Stimulated activated CD8-positive, alpha-beta memory T cell treated with anti-CD3 and anti-CD28 coated beads, Interleukin-7, amount 100 ng/mL, for 1 hour (primary cell): ENCODE measurements around the gene SGTA.
"Not testable (repeated sequence)": the region's sequence is repeated elsewhere in the genome, so short reads cannot be mapped to it uniquely, and the experiment has no call there.

Experiments
- DNase-seq, 2 donors: peaks; one replicate each; pipeline ENCODE4 v3.0.0-alpha.2; 2020; ENCODE audit warnings: low read depth in 2 of 2

SGTA gene

GRCh38 chr19:2795827-2796658 is 13.0 kb upstream of the SGTA start:
- no peak for DNase-seq

- DNase-seq = no peak
These were observed 10.5 kb upstream of the SGTA start for GRCh38 chr19:2793577-2793976.

DNA sequence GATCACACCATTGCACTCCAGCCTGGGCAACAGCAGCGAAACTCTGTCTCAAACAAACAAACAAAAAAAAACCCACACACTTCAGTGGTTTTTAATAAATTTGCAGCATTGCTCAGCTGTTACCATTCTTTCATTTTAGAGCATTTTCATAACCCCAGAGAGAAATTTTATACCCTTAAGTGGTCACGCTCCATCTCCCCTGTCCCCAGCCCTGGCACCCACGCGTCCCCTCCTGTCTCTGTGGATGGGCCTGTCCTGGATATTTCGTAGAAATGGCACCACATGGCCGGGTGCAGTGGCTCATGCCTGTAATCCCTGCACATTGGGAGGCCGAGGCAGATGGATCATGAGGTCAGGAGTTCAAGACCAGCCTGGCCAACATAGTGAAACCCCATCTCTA is 10.1 kb upstream of the SGTA start:
- no peak for DNase-seq

- not testable (repeated sequence) for DNase-seq
These were observed 9.6 kb upstream of the SGTA start for GRCh38 chr19:2792666-2793065.

DNA sequence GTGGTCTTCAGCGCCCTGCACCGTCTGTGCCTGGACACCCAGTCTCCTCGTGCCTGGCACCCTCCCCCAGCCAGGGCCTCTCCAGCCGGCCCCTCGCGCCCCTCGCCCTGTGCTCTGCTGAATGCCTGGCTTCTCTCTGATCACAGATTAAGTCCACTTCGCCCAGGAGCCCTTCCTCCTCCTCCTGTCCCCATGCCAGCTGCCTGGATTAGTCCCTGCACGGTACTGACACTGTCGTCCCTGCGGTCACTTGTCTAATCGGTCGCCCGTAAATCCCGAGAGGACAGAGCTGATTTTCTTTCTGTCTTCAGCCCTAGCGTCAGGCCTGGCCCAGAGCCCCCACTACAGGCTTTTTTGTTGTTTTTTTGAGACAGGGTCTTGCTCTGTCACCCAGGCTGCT is 8.8 kb upstream of the SGTA start:
- no peak for DNase-seq

DNA sequence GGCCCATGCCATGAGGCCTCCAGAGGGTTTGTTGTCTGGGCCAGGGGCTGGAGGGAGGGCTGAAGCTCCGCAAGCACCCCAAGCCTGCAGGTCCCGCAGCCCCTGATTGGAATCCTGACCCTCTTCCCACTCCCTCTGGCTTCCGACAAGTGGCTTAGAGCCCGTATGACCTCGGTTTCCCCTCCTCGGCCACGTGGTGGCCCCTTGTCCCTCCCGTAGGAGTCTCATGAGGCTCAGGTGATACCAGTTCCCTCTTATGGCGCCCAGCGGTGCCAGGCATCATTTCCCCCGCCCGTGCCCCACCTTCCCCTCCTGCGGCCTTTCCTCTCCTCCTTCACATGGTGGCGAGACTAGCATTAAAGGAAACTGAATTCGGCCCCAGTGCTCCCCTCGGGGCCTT is 8.4 kb upstream of the SGTA start:
- no peak for DNase-seq

DNA sequence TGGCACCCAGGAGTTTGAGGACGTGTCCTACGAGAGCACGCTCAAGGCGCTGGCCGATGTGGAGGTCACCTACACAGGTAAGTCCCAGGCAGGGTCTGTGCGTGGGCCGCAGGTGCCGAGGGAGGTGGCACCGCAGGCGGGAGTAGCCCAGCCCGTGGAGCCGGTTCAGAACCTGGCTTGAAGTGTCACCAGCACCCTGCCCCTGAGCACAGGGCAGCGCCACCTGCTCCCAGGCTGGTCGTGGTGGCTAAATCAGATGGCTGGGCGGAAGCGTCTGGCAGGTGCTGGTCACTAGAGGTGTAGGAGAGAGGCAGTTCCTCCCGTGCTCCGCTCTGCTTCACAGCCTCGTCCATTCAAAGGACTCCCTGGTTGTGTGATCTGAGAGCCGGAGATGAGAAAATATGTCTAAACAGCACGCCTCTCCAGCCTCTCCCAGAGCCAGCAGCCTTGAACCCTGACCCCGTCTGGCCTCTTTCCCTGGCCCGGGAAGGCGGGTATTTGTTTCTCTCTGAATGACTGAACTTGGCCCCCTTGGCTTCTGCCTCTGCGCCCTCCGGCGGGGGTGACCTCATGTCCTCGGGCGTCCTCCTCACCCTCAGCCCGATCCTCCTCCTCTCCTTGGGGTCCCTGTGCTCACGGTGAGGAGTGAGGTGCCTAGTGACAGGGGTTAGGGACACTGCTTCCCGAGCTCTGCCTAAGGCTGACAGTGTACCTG is 7.6 kb upstream of the SGTA start:
- no peak for DNase-seq

- DNase-seq = no peak
These were observed 7.1 kb upstream of the SGTA start for GRCh38 chr19:2790194-2790556.

DNA sequence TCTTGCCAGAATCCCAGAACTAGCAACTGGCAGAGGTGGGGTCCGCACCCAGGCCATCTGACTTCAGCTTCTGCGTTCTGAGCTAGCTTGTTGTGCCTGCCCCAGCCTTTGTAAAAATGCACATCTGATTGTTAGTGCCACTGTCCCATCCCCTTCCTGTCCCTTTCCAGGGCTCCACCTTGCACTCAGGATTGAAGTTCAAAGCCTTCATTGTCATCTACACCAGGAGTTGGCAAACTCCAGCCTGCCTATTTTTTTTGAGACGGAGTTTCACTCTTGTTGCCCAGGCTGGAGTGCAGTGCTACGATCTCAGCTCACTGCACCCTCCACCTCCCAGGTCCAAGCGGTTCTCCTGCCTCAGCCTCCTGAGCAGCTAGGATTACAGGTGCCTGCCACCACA is 5.2 kb upstream of the SGTA start:
- no peak for DNase-seq

DNA sequence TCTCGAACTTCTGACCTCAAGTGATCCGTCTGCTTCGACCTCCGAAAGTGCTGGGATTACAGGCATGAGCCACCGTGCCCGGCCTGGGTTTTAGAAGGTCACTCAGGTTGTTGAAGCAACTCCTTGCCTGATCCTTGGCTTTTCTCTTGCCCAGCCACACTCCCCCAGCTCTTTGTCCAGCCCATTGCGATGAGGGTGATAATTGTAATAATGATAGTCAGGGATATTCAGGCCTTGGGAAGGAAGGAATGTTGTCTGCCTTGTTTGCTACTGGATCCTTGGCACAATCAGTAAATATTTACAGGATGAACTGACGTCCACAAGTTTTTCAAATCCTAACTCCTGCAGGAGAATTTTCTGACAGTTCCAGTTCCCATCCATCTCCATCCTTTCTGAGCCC is 4.0 kb upstream of the SGTA start:
- DNase-seq = no peak

DNA sequence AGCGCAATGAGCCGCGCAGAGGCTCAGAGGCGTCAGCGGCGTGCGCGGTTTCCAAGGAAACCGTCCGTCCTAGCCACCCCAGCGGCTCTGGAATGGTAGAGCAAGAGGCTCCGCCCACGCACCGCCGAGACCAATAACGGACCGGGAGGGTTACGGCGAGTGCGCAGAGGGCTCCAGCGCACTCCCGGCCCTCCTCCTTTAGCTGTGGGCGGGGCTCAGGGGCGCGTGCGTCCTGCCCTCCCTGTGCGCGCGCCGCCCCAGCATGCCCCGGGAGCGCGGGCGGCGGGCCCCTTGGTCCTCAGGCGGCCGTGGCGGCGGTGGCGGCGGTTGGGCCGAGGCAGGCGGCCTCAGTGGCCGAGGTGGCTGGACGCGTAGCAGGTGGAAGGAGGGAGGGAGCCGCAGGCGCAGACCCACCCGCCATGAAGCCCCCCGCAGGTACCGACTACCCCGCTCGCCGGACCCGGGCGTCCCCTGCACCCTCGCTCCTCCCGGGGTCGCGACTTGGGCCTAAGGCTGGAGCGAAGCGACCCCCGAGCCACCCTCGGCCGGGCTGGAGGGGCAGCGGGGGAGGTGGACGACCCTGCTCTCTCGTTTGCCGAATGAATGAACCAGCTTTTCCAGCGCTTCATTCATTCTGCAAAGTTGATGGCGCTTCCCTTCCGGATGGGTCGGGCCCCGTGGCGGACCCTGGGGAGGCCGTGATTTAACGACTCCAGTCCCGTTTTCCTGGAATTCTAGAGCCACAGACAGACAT is 2.3 kb upstream of the SGTA start, which contains the start of gene THOP1:
THOP1 (plus strand) TSS at position 260 of the 754 bp plus-strand sequence; CDS start at position 420, 160 bp downstream.
- DNase-seq = peak; percentile 90 to 96

DNA sequence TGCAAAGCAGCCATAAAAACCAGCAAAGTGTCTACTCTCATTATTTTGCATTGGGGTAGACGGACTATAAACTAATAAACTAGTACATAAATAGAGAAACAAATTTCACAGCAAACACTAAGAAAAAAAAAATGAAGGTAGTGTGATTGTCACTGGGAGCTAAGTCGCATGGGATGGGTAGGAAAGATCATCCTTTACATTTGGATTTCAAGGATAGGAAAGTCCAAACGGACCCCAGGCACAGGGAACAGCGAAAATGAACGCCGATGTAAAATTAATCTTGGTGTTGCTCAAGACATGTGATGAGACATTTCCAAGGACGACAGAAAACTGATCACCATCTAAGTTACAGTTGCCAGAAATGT is 690 bp upstream of the SGTA start:
- DNase-seq = no peak

- DNase-seq = no peak
These were observed 641 bp downstream of the SGTA start for GRCh38 chr19:2782329-2782935.

DNA sequence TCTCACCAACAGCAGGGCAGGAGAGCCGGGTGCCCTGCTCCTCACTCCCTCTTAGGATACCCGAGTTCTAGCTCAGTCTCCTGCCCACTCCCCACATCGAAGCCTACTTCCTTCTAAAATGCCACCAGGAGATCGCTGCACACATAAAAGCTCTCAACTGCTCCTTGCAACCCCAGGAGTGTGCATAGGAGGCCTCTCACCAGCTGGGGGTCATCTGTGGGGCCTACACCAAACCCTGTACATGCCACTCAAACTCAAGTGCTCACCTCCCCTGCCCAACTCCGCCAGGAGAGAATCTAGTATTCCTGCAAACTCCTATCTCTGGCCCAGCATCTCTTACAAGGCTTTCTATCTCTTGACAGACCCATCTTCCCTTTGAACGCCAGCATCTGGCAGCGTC is 2.8 kb downstream of the SGTA start:
- no peak for DNase-seq

DNA sequence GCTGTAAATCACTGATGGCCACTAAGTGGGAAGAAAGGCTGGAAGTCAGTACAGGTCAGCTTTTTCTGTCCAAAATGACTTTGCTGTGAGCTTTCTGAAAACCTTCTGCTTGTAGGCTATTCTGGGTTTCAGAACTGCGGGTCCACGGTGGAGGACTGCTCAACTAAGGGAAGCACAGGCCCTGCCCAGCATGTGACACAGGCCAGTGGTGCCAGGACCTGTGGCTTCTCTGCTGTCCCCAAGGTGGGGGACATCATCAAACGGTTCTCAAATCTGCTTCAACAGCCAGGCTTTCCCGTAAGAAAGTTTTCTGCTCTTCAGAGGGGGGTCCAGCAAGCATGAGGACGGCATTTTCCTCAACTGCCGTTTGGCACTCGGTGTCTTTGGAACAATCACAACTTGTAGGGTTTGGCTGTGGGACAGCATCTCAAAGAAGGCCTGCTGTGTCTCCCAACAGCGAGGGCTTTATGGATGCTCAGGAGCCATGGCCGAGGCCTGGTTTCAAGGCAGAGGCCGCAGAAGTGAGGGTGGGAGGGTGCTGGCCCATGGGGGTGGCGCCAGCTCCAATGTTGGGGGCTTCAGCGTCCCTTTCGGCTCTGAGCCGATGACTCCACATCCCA is 3.8 kb downstream of the SGTA start:
- no peak for DNase-seq

DNA sequence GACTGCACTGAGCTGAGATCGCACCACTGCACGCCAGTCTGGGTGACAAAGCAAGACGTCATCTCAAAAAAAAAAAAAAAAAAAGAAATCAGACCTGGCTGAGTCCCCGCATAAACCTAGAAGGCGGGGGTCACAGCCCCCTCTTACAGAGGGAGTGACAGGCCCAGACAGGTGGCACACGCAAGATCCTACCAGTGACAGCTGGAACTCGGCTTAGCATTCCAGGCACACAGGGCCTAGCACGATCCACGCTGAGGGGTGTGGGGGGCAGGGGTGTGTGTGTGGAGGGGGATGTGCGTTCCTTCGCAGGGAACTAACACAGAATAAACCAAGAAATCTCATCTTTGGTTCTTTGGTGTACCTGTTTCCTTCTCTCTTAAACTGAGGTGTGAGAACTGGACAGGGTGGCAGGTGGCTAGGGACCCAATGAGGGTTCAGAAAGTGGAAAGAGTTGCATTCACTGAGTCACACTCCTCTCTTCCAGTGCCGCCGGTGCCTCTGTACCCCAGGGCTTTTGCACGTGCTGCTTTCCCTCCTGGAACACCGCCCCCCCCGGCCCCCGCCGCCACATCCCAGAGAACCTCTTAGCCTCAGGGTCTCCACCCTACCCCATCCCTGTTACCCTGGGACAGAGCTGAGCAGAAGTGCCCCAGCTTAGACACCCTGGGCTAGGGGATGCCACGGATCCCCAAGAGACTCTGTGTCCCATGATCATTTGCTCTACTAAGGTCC is 5.0 kb downstream of the SGTA start:
- no peak for DNase-seq

DNA sequence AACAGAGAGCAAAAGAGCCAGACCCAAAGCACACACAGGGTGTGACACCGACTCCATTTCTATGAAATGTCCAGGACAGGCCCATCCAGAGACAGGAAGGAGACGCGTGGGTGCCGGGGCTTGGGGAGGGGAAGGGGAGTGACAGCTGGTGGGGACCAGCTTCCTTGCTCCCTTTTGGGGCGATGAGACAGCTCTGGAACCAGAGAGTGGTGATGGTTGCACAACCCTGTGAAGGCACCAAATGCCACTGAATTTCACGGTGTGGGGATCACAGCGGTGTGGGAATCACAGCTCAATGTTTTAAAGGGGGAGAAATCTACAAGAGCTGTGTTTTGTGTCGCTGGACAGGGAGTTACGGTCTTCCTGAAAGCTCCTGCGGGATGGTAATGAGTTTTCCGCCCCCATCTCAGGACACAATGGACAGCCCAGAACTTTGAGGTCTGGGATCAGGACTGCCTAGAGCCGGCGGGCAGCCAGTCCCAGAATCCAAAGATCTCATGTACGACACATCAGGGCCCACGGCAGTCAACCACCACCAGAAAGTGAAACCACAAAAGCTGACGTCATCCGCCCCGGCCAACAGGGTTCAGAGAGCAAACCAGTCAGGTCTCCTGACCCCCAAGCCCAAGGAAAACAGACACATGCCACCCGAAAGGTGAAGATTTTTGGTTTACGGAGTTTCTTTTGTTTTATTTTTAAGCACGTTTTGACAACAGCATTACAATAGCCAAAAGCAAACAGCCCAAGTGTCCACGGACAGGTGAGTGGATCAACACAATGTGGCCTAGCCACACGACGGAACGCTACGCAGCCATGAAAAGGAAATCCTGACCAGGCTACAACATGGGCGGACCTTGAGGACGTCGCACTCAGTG is 7.3 kb downstream of the SGTA start:
- DNase-seq = peak; percentile 20 to 33

DNA sequence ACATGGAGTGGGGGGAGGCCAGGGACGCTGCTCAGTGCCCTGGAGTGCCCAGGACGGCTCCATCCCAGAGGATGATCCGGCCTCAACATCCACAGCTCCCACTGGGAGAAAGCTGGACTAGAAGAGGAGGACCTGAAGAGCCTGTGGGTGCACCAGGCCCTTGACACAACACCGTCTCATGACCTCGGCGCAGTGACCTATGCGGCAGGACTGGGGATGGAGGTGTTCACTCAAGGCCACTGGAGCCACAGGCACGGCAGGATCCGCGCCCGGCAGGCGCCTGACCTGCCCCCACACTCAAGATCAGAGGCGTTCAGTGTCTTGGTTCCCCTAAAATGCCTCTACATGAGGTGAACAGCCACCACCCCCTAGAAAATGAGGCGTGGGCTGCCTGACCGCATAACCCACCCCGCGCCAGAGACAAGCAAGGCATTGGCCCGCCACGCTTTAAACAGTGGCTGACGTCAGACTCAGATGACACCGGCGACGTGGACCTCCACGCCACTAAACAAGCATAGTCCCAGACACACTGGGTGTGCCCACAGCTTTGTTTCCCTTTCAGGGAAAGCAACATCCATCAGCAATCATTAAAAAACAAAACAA is 8.0 kb downstream of the SGTA start:
- no peak for DNase-seq

DNA sequence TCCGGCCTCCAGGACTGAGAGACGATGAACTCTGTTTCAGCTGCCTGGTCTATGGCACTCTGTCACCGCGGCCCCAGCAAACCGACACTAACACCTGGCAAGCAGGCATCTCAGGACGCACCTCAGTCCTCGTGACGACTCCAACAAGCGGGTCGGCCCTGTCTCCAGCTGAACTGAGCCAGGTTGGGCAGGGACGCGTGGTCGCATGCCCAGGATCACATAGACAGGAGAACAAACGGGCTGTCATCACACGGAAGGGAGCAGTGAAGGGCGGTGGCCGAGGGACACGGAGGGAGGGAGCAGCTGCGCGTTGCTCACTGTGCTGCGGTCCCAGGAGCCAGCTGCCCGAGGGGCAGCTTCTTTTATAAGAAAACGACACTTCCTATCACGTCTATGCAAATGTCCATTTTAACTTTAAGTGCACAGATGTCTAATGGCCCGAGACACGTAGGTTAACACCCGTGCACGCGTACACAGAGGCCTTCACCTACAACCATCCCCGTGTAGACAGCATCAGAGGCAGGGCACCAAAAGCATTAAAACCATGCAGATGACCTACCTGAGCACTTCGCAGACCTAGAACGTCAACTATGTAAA is 8.9 kb downstream of the SGTA start:
- DNase-seq = no peak
